ENCODE results near the gene HRH3. TPM values are rescaled to one million over a fixed set of nuclear protein-coding genes. Genes with fewer than 3 reads are reported as not detected.
A peak's percentile ranks its signal among the peaks of the same experiment; 100 is the strongest.

Gene HRH3
- total RNA-seq, 1 experiment from 2014 or later: 1.8 TPM

GRCh38 chr20:62182469-62183425 lies 37.3 kb downstream of the HRH3 start, which contains the start of gene MTG2:
MTG2 (plus strand) TSS chr20:62183028; CDS start chr20:62193421, 10,393 bp downstream.
- TF ChIP-seq, protein P1, sequence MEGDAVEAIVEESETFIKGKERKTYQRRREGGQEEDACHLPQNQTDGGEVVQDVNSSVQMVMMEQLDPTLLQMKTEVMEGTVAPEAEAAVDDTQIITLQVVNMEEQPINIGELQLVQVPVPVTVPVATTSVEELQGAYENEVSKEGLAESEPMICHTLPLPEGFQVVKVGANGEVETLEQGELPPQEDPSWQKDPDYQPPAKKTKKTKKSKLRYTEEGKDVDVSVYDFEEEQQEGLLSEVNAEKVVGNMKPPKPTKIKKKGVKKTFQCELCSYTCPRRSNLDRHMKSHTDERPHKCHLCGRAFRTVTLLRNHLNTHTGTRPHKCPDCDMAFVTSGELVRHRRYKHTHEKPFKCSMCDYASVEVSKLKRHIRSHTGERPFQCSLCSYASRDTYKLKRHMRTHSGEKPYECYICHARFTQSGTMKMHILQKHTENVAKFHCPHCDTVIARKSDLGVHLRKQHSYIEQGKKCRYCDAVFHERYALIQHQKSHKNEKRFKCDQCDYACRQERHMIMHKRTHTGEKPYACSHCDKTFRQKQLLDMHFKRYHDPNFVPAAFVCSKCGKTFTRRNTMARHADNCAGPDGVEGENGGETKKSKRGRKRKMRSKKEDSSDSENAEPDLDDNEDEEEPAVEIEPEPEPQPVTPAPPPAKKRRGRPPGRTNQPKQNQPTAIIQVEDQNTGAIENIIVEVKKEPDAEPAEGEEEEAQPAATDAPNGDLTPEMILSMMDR (conservative IDR thresholded peaks at IDR 0.05): no peak
- no peak within 1 kb of the TSS for H3T11ph ChIP-seq (ENCODE audit: low read length)
- H3K27me3 ChIP-seq (ENCODE audit: insufficient read depth, low read length): no peaks in the 10 kb centered on the region
- H3K23ac ChIP-seq (ENCODE audit: insufficient read length, low read depth, low read length): no peak within 1 kb of the TSS
- Mint-ChIP-seq H3K27ac (peak within 1 kb of the TSS; percentile 91 to 98 (median 95); a peak in 6 of 7 replicates), H3K9me3 (no peaks in the 10 kb centered on the region), H3K27me3 (ENCODE audit: low read depth) (no peaks in the 10 kb centered on the region; the same call in 1 of the 2 replicates), H3K4me1 (peaks cover 15% of the 10 kb centered on the region in 2 experiments), H3K4me3 (peak within 1 kb of the TSS; percentile 88 to 91), H3K36me3 (ENCODE audit: insufficient read depth in 1 of 3, low read depth in 3 of 3) (peaks cover 6 to 10% (median 6%) of the 10 kb centered on the region in 3 experiments; a peak in 6 of 7 replicates)
- H3K9me3 ChIP-seq (ENCODE audit: control insufficient read depth, low read depth, low read length): no peaks in the 10 kb centered on the region
- no peak within 1 kb of the TSS for H2BK15ac ChIP-seq (ENCODE audit: low read depth, low read length)
- H2AK5ac ChIP-seq (ENCODE audit: insufficient read length, low read length): no peak within 1 kb of the TSS
- no peak within 1 kb of the TSS for H3K56ac ChIP-seq (ENCODE audit: insufficient read length, low read depth, low read length)
- no peak within 1 kb of the TSS for H2BK20ac ChIP-seq (ENCODE audit: low read depth, low read length, poor library complexity, severe bottlenecking)
- no peaks in the 10 kb centered on the region for H4K20me1 ChIP-seq (ENCODE audit: control insufficient read depth, insufficient read depth, insufficient read length)
- peak; percentile 96 for DNase-seq
- H2AFZ ChIP-seq (ENCODE audit: low read length): no peak within 1 kb of the TSS
- no peak within 1 kb of the TSS for H3K4ac ChIP-seq (ENCODE audit: low read depth, low read length)
- H2BK120ac ChIP-seq (ENCODE audit: low read depth, low read length, poor library complexity, severe bottlenecking): no peak within 1 kb of the TSS
- H2BK12ac ChIP-seq (ENCODE audit: insufficient read length, low read depth, low read length): no peak within 1 kb of the TSS
- H3K18ac ChIP-seq (ENCODE audit: insufficient read length, low read depth, low read length): peak within 1 kb of the TSS; percentile 69
- H3K27ac ChIP-seq (ENCODE audit: insufficient read length, low read depth, low read length): no peak within 1 kb of the TSS
- peaks cover 4% of the 10 kb centered on the region; the same call in 1 of the 2 replicates for H3K79me2 ChIP-seq (ENCODE audit: insufficient read depth, low read length)
- peaks cover 2% of the 10 kb centered on the region; the same call in 1 of the 2 replicates for H3K4me1 ChIP-seq (ENCODE audit: insufficient read depth, low read length)
- no peak within 1 kb of the TSS for H4K5ac ChIP-seq (ENCODE audit: insufficient read length, low read depth, low read length)
- no peak within 1 kb of the TSS for H4K91ac ChIP-seq (ENCODE audit: insufficient read length, low read depth, low read length)
- H2BK5ac ChIP-seq (ENCODE audit: insufficient read length, low read length): no peak within 1 kb of the TSS
- WGBS (ENCODE audit: extremely low coverage, insufficient read length, low lambda C conversion rate): no CpG with 5 or more reads among the region's 96 CpGs
- peak within 1 kb of the TSS; percentile 90 for H3K9ac ChIP-seq (ENCODE audit: extremely low read depth, insufficient read length, low read length)
- peaks cover 3% of the 10 kb centered on the region for H3K23me2 ChIP-seq (ENCODE audit: insufficient read length, low read depth, low read length, poor library complexity, severe bottlenecking)
- no peak within 1 kb of the TSS for H4K8ac ChIP-seq (replicated peaks; ENCODE audit: insufficient read length, low read depth, low read length)
- peak within 1 kb of the TSS; percentile 91 for H3K4me2 ChIP-seq (ENCODE audit: insufficient read depth, insufficient read length, low read length)
- H3K14ac ChIP-seq (ENCODE audit: insufficient read depth, low read length): peak within 1 kb of the TSS; percentile 76
- H3K79me1 ChIP-seq (ENCODE audit: insufficient read depth, low read depth, low read length, poor library complexity, severe bottlenecking): no peaks in the 10 kb centered on the region
